HG02981 (cell line): ENCODE measurements around the gene SULT1A4.
A peak's percentile ranks its signal among the peaks of the same experiment; 100 is the strongest.
"Not testable (repeated sequence)": the region's sequence is repeated elsewhere in the genome, so short reads cannot be mapped to it uniquely, and the experiment has no call there.

Experiments
- ATAC-seq: cut with Tn5 transposase; IDR thresholded peaks from one replicate; pipeline ENCODE4 v1.9.1; 2021; ENCODE audit warnings: mild to moderate bottlenecking, moderate library complexity; ENCODE audit not compliant: unreplicated experiment

The SULT1A4 gene

GRCh38 chr16:29459706-29460646, at the start of gene SULT1A4:
SULT1A4 (plus strand) TSS chr16:29459913; CDS start chr16:29461386, 1,473 bp downstream.
- not testable (repeated sequence) for ATAC-seq

- not testable (repeated sequence) for ATAC-seq
Measured at GRCh38 chr16:29423587-29423986, 36.1 kb upstream of the SULT1A4 start.

- not testable (repeated sequence) for ATAC-seq
Measured at GRCh38 chr16:29425390-29425789, 34.3 kb upstream of the SULT1A4 start.

- peak; percentile 7 for ATAC-seq
Measured at GRCh38 chr16:29453754-29454153, 6.0 kb upstream of the SULT1A4 start.

GRCh38 chr16:29454269-29454668, 5.4 kb upstream of the SULT1A4 start, which contains the start of the genes BOLA2 and SLX1B:
BOLA2 (minus strand) TSS chr16:29454351; CDS start chr16:29454253, 98 bp downstream.
SLX1B (plus strand) TSS chr16:29454533.
- peak; percentile 82 for ATAC-seq

GRCh38 chr16:29454828-29455227, 4.9 kb upstream of the SULT1A4 start:
- ATAC-seq: peak; percentile 51

GRCh38 chr16:29457660-29458059, 2.1 kb upstream of the SULT1A4 start:
- not testable (repeated sequence) for ATAC-seq

GRCh38 chr16:29460647-29461030, 926 bp downstream of the SULT1A4 start:
- not testable (repeated sequence) for ATAC-seq

- not testable (repeated sequence) for ATAC-seq
Measured at GRCh38 chr16:29465985-29466824, 6.5 kb downstream of the SULT1A4 start.

- ATAC-seq: not testable (repeated sequence)
Measured at GRCh38 chr16:29466904-29467303, 7.2 kb downstream of the SULT1A4 start.

GRCh38 chr16:29467654-29468366, 8.1 kb downstream of the SULT1A4 start:
- not testable (repeated sequence) for ATAC-seq

- not testable (repeated sequence) for ATAC-seq
Measured at GRCh38 chr16:29469660-29470059, 9.9 kb downstream of the SULT1A4 start.

GRCh38 chr16:29472065-29472464, 12.4 kb downstream of the SULT1A4 start:
- not testable (repeated sequence) for ATAC-seq

- not testable (repeated sequence) for ATAC-seq
Measured at GRCh38 chr16:29482276-29482675, 22.6 kb downstream of the SULT1A4 start.

GRCh38 chr16:29506308-29506707, 46.6 kb downstream of the SULT1A4 start, which contains the start of gene NPIPB12:
NPIPB12 (minus strand) TSS chr16:29506408.
- not testable (repeated sequence) for ATAC-seq
